ENCODE measurements around the gene LAMB4. TPM values are rescaled to one million over a fixed set of nuclear protein-coding genes. Genes with fewer than 3 reads are reported as not detected.

LAMB4 gene
- total RNA-seq, 1 donor from 2014 or later: 18.3 TPM

DNA sequence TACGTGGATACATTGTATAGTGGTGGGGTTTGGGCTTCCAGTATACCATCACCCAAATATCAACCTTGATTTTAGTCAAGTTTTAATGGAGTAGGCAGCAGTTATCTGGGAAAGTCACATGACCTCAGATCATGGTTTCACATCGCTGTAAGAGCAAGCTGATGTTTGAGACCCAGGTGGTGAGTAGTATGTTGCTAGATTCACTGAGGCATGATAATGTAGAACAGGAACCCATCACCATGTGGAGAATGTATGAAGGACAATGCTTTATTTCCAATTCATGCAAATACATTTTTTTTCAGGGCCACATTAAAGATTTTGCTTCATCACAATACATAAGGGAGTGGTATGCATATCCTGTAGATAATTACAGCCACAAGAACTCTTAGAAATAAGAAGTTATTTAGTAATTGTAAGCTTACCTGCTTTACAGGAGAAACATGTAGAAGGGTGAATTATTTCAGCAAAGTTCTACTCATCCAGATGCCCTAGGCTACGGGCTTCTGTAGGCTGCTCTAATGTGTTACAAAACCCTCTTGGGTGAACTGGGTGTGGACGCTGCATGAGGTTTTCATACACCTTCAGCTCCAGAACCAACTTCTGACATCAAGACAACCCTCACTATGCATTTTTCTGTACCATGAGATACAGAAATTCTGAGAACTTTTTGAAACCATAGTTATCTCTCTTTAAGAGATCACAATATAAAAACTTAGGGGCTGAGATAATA, 27.6 kb upstream of the LAMB4 start:
- DNase-seq (ENCODE audit: low spot score in 2 of 2, unreplicated experiment in 2 of 2): no peak
- no peak overlapping the region for H3K4me3 Mint-ChIP-seq
- no peaks in the 10 kb centered on the region for H3K36me3 Mint-ChIP-seq
- H3K27me3 Mint-ChIP-seq (ENCODE audit: low read depth): peaks cover 19% of the 10 kb centered on the region
- H3K9me3 Mint-ChIP-seq: peaks cover 2% of the 10 kb centered on the region
- no peaks in the 10 kb centered on the region for H3K4me1 Mint-ChIP-seq
- TF ChIP-seq, protein P1, sequence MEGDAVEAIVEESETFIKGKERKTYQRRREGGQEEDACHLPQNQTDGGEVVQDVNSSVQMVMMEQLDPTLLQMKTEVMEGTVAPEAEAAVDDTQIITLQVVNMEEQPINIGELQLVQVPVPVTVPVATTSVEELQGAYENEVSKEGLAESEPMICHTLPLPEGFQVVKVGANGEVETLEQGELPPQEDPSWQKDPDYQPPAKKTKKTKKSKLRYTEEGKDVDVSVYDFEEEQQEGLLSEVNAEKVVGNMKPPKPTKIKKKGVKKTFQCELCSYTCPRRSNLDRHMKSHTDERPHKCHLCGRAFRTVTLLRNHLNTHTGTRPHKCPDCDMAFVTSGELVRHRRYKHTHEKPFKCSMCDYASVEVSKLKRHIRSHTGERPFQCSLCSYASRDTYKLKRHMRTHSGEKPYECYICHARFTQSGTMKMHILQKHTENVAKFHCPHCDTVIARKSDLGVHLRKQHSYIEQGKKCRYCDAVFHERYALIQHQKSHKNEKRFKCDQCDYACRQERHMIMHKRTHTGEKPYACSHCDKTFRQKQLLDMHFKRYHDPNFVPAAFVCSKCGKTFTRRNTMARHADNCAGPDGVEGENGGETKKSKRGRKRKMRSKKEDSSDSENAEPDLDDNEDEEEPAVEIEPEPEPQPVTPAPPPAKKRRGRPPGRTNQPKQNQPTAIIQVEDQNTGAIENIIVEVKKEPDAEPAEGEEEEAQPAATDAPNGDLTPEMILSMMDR (IDR thresholded peaks at IDR 0.05; ENCODE audit: unreplicated experiment): no peak
- no peak overlapping the region for H3K27ac Mint-ChIP-seq

DNA sequence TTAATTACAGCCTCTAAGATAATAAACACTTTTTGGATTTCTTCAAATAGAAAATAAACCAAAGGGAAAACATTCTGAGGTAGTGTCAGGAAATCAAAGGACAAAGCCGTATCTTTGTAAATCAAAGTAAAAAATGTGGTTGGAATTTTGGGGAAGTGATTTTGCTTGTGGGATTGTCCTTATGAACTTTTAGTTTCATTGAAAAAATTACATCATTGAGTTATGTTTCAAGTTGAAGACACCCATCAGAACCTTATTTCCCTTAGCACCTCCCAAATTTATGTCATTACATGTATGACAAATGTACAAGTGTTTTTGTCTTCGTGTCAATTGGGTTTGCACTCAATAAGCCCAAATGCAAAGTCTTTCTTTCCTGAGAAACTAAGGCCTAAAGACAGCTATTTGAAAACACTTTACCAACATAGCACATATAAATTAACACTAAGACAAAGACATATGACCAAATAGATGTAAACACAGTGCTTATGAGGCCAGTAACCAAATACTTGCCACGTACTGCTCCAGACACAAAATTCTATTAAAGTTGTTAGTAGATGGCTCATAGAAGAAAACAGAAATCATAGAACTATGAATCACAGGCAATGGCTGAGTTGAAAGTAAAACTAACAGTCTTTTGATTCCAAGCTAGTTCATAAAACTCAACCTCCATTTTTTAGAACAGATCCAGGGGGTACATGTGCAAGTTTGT, 26.9 kb upstream of the LAMB4 start:
- H3K27ac Mint-ChIP-seq: no peak overlapping the region
- H3K36me3 Mint-ChIP-seq: no peaks in the 10 kb centered on the region
- TF ChIP-seq, protein P1 (IDR thresholded peaks at IDR 0.05; ENCODE audit: unreplicated experiment): no peak
- H3K4me1 Mint-ChIP-seq: no peaks in the 10 kb centered on the region
- DNase-seq (ENCODE audit: low spot score in 2 of 2, unreplicated experiment in 2 of 2): no peak
- peaks cover 5% of the 10 kb centered on the region for H3K9me3 Mint-ChIP-seq
- H3K4me3 Mint-ChIP-seq: no peak overlapping the region
- peaks cover 19% of the 10 kb centered on the region for H3K27me3 Mint-ChIP-seq (ENCODE audit: low read depth)

DNA sequence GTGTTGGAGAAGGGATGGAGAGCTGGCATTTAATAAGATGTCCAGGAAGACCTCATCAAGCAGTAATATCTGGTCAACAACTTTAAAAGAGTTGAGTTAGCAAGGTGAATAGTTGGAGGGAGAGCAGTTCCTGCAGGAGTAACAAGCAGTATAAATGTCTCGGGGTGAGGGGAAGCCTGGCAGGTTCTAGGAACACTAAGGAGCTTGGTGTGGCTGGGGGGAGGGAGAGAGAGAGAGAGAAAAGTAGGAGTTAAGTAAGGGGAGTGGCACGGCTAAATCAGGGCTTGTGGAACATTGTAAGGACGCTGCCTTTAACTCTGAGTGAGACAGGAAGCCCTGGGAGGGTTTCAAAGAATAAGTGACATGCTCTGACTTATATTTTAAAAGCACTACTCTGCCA, 22.0 kb upstream of the LAMB4 start:
- Mint-ChIP-seq H3K36me3 (no peaks in the 10 kb centered on the region), H3K27me3 (ENCODE audit: low read depth) (peaks cover 1% of the 10 kb centered on the region), H3K4me1 (peaks cover 9% of the 10 kb centered on the region), H3K9me3 (peaks cover 5% of the 10 kb centered on the region), H3K27ac (no peak overlapping the region), H3K4me3 (no peak overlapping the region)
- TF ChIP-seq, protein P1 (IDR thresholded peaks at IDR 0.05; ENCODE audit: unreplicated experiment): no peak
- DNase-seq (ENCODE audit: low spot score in 2 of 2, unreplicated experiment in 2 of 2): no peak

DNA sequence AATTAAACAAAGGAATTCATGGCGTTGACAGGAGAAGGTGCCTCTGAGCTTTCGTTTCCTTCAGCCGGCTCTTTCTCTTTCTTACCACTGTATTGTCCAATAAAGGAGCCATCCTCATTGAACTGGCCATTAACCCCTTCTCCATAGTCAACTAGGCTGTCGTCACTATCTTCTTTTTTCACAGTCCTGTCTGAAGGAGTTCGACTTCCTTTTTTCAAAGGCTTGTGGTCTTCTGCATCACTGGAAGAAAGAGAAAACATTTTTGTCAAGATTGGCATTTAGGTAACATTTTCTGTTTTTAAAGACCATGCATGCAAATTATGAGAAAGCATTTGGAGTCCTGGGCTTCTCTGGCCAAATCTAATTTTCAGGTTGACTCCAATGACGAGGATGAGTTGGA, 19.7 kb upstream of the LAMB4 start:
- Mint-ChIP-seq H3K36me3 (no peaks in the 10 kb centered on the region), H3K9me3 (peaks cover 5% of the 10 kb centered on the region), H3K27me3 (ENCODE audit: low read depth) (peaks cover 1% of the 10 kb centered on the region), H3K4me1 (peaks cover 12% of the 10 kb centered on the region), H3K4me3 (no peak overlapping the region), H3K27ac (no peak overlapping the region)
- TF ChIP-seq, protein P1 (IDR thresholded peaks at IDR 0.05; ENCODE audit: unreplicated experiment): no peak
- no peak for DNase-seq (ENCODE audit: low spot score in 2 of 2, unreplicated experiment in 2 of 2)

DNA sequence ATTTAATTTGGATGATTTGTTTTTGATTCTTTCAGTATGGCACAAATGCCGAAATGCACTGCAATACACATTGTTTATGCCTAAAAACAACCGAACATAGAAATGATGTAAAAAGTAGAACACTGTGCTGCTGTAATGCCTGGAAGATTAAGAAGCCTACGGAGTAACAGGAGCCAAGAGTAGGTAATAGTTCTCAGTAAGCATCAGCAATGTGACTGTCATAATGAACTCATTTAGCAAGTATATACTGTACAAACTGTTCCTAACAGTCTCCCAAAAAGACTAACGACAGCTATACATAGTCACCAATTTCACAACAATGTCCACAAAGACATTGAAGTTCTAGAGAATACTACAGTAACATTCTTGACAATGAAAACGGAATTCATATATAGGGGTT, 19.0 kb upstream of the LAMB4 start:
- Mint-ChIP-seq H3K27ac (no peak overlapping the region), H3K27me3 (ENCODE audit: low read depth) (no peaks in the 10 kb centered on the region), H3K4me3 (no peak overlapping the region), H3K9me3 (peaks cover 5% of the 10 kb centered on the region), H3K36me3 (no peaks in the 10 kb centered on the region), H3K4me1 (peaks cover 12% of the 10 kb centered on the region)
- TF ChIP-seq, protein P1 (IDR thresholded peaks at IDR 0.05; ENCODE audit: unreplicated experiment): no peak
- DNase-seq (ENCODE audit: low spot score in 2 of 2, unreplicated experiment in 2 of 2): no peak
